ENCODE results near the gene DHRS4.
"Not testable (repeated sequence)": the region's sequence is repeated elsewhere in the genome, so short reads cannot be mapped to it uniquely, and the experiment has no call there.

Gene DHRS4

GRCh38 chr14:23941669-23942068 lies 11.9 kb upstream of the DHRS4 start:
- no peak for DNase-seq

GRCh38 chr14:23942587-23942986 lies 11.0 kb upstream of the DHRS4 start:
- DNase-seq, result no peak

GRCh38 chr14:23949069-23949468 lies 4.5 kb upstream of the DHRS4 start:
- DNase-seq, result not testable (repeated sequence)

- no peak for DNase-seq
Measured at GRCh38 chr14:23950411-23951135, 3.0 kb upstream of the DHRS4 start.

GRCh38 chr14:23951136-23951466 lies 2.5 kb upstream of the DHRS4 start:
- DNase-seq, result not testable (repeated sequence)

GRCh38 chr14:23951590-23952201 lies 1.9 kb upstream of the DHRS4 start:
- no peak for DNase-seq

GRCh38 chr14:23953116-23953463 lies 480 bp upstream of the DHRS4 start:
- not testable (repeated sequence) for DNase-seq

GRCh38 chr14:23954279-23954614 lies 677 bp downstream of the DHRS4 start:
- DNase-seq, result not testable (repeated sequence)

GRCh38 chr14:23954965-23955364 lies 1.4 kb downstream of the DHRS4 start:
- not testable (repeated sequence) for DNase-seq

GRCh38 chr14:23955811-23956210 lies 2.2 kb downstream of the DHRS4 start:
- not testable (repeated sequence) for DNase-seq

GRCh38 chr14:23957913-23958569 lies 4.5 kb downstream of the DHRS4 start:
- not testable (repeated sequence) for DNase-seq

- not testable (repeated sequence) for DNase-seq
Measured at GRCh38 chr14:23960899-23961298, 7.3 kb downstream of the DHRS4 start.

- not testable (repeated sequence) for DNase-seq
Measured at GRCh38 chr14:23961704-23962103, 8.1 kb downstream of the DHRS4 start.

GRCh38 chr14:23969130-23969480 lies 15.5 kb downstream of the DHRS4 start:
- DNase-seq, result not testable (repeated sequence)

GRCh38 chr14:23969481-23970282 lies 16.1 kb downstream of the DHRS4 start:
- peak; percentile 47 to 54 for DNase-seq

GRCh38 chr14:23970283-23970659 lies 16.7 kb downstream of the DHRS4 start:
- not testable (repeated sequence) for DNase-seq

- not testable (repeated sequence) for DNase-seq
Measured at GRCh38 chr14:23973178-23973577, 19.6 kb downstream of the DHRS4 start.

GRCh38 chr14:23974041-23974440 lies 20.5 kb downstream of the DHRS4 start:
- not testable (repeated sequence) for DNase-seq

- not testable (repeated sequence) for DNase-seq
Measured at GRCh38 chr14:23977208-23977607, 23.6 kb downstream of the DHRS4 start.

- DNase-seq, result not testable (repeated sequence)
Measured at GRCh38 chr14:23981951-23982813, 28.6 kb downstream of the DHRS4 start.

GRCh38 chr14:23984891-23985602 lies 31.5 kb downstream of the DHRS4 start:
- no peak for DNase-seq

GRCh38 chr14:23988223-23988606 lies 34.6 kb downstream of the DHRS4 start:
- DNase-seq, result not testable (repeated sequence)
